Gastrocnemius medialis (tissue), 4 donors: ENCODE results near the gene SFT2D3.

Source experiments
- POLR2A ChIP-seq, 2 donors: fragments of 450-650 bp; IDR thresholded peaks; one replicate each; pipeline ENCODE4 v1.6.1; 2017; ENCODE audit warnings: antibody characterized with exemption in 2 of 2, mild to moderate bottlenecking in 2 of 2, moderate library complexity in 2 of 2
- TF ChIP-seq, protein P1 (sequence below), 5 experiments: fragments of 450-650 bp in 3 of 5; fragments of 200-600 bp in 2 of 5; sonication (generic) in 2 of 5; IDR thresholded peaks in 4 of 5; conservative IDR thresholded peaks in 1 of 5; 1 replicate in 4 of 5; 2 replicates in 1 of 5; pipeline ENCODE4 v1.5.1; 2016 to 2019; ENCODE audit warnings: antibody characterized with exemption in 5 of 5, mild to moderate bottlenecking in 3 of 5, moderate library complexity in 3 of 5

DNA sequence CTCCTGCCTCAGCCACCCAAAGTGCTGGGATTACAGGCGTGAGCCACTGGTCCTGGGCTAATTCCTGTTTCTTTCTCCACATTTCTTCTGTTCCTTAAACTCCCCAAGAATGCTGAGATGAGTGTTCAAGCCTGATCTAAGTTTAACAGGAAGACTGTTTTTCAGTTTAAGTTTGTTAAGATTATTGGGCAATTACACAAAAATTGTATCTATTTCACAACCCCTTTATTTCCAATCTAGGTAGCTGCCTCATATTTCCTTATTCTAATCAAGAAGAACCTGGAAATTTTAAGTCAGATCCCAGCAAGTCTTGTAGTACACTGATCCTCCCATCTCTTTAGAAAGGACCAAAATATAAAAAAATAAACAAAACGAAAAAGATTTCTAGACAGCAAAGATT lies 11.7 kb downstream of the SFT2D3 start:
- TF ChIP-seq, protein P1, sequence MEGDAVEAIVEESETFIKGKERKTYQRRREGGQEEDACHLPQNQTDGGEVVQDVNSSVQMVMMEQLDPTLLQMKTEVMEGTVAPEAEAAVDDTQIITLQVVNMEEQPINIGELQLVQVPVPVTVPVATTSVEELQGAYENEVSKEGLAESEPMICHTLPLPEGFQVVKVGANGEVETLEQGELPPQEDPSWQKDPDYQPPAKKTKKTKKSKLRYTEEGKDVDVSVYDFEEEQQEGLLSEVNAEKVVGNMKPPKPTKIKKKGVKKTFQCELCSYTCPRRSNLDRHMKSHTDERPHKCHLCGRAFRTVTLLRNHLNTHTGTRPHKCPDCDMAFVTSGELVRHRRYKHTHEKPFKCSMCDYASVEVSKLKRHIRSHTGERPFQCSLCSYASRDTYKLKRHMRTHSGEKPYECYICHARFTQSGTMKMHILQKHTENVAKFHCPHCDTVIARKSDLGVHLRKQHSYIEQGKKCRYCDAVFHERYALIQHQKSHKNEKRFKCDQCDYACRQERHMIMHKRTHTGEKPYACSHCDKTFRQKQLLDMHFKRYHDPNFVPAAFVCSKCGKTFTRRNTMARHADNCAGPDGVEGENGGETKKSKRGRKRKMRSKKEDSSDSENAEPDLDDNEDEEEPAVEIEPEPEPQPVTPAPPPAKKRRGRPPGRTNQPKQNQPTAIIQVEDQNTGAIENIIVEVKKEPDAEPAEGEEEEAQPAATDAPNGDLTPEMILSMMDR (IDR thresholded peaks at IDR 0.05 in 4 of 5, conservative IDR thresholded peaks at IDR 0.05 in 1 of 5), result no peak
- TF ChIP-seq POLR2A (IDR thresholded peaks at IDR 0.05), result no peak
